Cortex of kidney (tissue), 1 donor: Measurements from ENCODE around the gene CCDC51.
"Not testable (repeated sequence)": the region's sequence is repeated elsewhere in the genome, so short reads cannot be mapped to it uniquely, and the experiment has no call there.

Experiments used
- DNase-seq: peaks from one replicate; lab custom pipeline; 2025; lab: John Stamatoyannopoulos, UW

CCDC51 gene

GRCh38 chr3:48465531-48466378 is 25.8 kb upstream of the CCDC51 start:
- no peak for DNase-seq

GRCh38 chr3:48465237-48465530 is 25.3 kb upstream of the CCDC51 start:
- no peak for DNase-seq

GRCh38 chr3:48464713-48465221 is 24.8 kb upstream of the CCDC51 start:
- no peak for DNase-seq

- DNase-seq: no peak
These were observed 23.8 kb upstream of the CCDC51 start for GRCh38 chr3:48463703-48464102.

GRCh38 chr3:48461767-48462166 is 21.8 kb upstream of the CCDC51 start:
- DNase-seq: not testable (repeated sequence)

- DNase-seq: no peak
These were observed 20.6 kb upstream of the CCDC51 start for GRCh38 chr3:48460517-48460902.

GRCh38 chr3:48459773-48460516 is 20.0 kb upstream of the CCDC51 start:
- no peak for DNase-seq

GRCh38 chr3:48459331-48459730 is 19.4 kb upstream of the CCDC51 start:
- DNase-seq: no peak

GRCh38 chr3:48456456-48456855 is 16.5 kb upstream of the CCDC51 start:
- no peak for DNase-seq

GRCh38 chr3:48451270-48451669 is 11.4 kb upstream of the CCDC51 start:
- no peak for DNase-seq

- DNase-seq: peak; percentile 73
These were observed 6.7 kb upstream of the CCDC51 start, which contains the start of gene ATRIP for GRCh38 chr3:48446425-48447193. TSS of gene ATRIP (plus strand) at chr3:48446737. CDS start at chr3:48446846, 109 bp downstream.

- no peak for DNase-seq
These were observed 6.1 kb upstream of the CCDC51 start for GRCh38 chr3:48446043-48446424.

- DNase-seq: no peak
These were observed 5.5 kb upstream of the CCDC51 start for GRCh38 chr3:48445277-48445882.

GRCh38 chr3:48441940-48442339 is 2.0 kb upstream of the CCDC51 start:
- DNase-seq: no peak

- no peak for DNase-seq
These were observed 655 bp upstream of the CCDC51 start for GRCh38 chr3:48440590-48440958.

- no peak for DNase-seq
These were observed 2.1 kb downstream of the CCDC51 start for GRCh38 chr3:48437812-48438211.

GRCh38 chr3:48436855-48437254 is 3.1 kb downstream of the CCDC51 start:
- no peak for DNase-seq

- DNase-seq: no peak
These were observed 3.5 kb downstream of the CCDC51 start for GRCh38 chr3:48436477-48436787.

- no peak for DNase-seq
These were observed 4.0 kb downstream of the CCDC51 start for GRCh38 chr3:48435774-48436476.

- DNase-seq: no peak
These were observed 4.7 kb downstream of the CCDC51 start for GRCh38 chr3:48435223-48435595.

- no peak for DNase-seq
These were observed 5.2 kb downstream of the CCDC51 start for GRCh38 chr3:48434591-48435222.
